Measurements from ENCODE around the gene RARRES1. TPM values are rescaled to one million over a fixed set of nuclear protein-coding genes. Genes with fewer than 3 reads are reported as not detected.
A peak's percentile ranks its signal among the peaks of the same experiment; 100 is the strongest.

Gene RARRES1
- total and polyA plus RNA-seq, 5 donors = 25.5 to 149 (median 62.9) TPM

DNA sequence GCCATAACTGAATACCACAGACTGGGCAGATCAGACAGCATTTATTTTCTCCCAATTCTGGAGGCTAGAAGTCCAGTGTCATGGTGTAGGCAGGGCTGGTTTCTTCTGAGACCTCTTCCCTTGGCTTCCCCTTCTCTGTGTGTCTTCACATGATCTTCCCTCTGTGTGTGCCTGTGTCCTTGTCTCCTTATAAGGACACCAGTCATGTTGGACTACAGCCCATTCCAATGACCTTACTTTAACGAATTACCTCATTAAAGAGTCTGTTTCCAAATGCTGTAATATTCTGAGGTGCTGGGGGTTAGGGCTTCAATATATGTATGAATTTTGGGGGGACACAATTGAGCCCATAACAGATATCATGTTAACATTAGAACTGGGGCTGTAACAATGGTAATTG is 13.3 kb upstream of the RARRES1 start:
- 82% methylated on average over 1 of the region's 1 CpG for WGBS
- Histone ChIP-seq H3K27ac (ENCODE audit: low read length) (no peak overlapping the region), H3K27me3 (ENCODE audit: control insufficient read depth, insufficient read depth) (no peaks in the 10 kb centered on the region), H3K9me3 (ENCODE audit: control insufficient read depth, low read length) (no peaks in the 10 kb centered on the region), H3K4me3 (ENCODE audit: low read length) (no peak overlapping the region), H3K4me1 (ENCODE audit: control insufficient read depth, insufficient read depth, low read length) (no peaks in the 10 kb centered on the region)
- intact Hi-C loops (cut with DNase I) = no loop called here
- ATAC-seq (no peak), DNase-seq (no peak)

DNA sequence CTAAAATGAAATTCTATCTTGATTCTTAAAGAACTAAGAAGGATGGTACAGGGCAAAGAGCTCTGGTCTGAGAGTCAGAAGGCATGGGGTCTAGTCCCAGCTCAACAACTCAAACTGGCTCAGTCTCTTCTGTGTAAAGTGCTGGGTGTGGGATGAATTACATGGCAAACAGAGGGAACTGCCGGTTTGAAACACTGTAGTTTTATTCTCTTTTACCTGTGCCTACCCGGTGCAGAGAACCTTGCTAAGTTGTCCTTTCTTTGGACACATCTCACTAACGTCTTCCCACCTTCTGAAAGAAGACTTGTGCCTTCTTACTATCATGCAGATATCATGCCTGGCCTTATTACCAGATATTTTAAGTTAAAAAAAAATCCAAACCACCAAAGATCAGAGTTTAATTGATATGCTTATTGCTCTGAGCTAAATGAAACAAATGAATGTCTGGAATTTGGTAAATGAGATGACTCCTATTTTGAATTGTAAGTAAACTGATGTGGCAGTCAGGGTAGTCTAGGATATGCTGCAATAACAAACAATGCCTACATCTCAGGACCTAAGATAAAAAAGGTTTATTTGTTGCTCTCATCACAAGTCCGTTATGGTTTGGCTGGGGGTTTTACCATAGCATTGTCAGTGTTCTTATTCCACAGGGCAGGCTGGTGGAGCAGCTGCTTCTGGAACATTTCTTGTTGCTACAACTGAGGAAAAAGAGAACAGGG is 12.5 kb upstream of the RARRES1 start:
- Histone ChIP-seq H3K9me3 (ENCODE audit: control insufficient read depth, low read length) (no peaks in the 10 kb centered on the region), H3K4me3 (ENCODE audit: low read length) (no peak overlapping the region), H3K27ac (ENCODE audit: low read length) (no peak overlapping the region), H3K4me1 (ENCODE audit: control insufficient read depth, insufficient read depth, low read length) (no peaks in the 10 kb centered on the region), H3K27me3 (ENCODE audit: control insufficient read depth, insufficient read depth) (no peaks in the 10 kb centered on the region)
- intact Hi-C loops (cut with DNase I) = no loop called here
- WGBS = 92% methylated on average over 4 of the region's 4 CpGs
- DNase-seq (no peak), ATAC-seq (no peak)

DNA sequence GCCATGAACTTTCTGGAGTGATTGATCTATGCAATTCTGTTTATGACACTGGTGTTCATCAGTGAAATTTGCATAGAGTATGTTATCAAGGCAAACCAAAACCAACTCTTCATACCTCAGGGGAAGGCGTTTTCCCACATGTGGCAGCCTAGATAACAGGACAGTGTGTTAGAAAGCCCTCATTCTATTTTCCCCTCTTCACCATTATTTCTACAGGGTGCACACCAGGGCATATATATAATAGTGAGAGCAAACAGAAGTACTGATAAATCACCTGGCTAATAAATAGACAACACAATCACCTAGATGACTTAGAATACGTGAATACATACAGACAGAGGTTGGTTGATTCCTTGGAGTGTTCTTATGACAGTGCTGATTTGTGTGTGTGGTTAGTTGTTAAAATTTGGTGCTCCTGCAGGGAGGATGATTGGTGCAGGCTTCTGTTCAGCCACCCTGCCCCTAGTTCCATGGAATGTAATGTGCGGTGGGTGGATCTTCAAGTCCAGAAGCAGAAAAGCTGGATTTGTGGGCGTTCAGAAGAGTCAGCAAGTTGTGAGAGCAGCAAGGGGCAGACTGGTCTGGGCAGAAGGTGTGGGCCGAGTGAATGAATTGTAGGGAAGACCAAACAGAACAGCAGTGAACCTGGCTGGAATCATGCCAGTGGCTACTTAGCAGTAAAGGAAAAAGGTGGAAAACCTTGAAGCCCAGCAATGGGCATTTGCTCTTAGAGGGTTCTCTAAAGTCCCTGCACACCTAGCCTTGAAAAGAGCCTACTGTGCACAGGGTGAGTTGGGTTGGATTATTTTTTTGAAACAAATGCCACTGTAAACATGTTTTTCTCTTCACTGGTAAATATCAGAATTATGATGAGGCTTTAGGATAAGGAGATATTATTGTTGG is 11.7 kb upstream of the RARRES1 start:
- intact Hi-C loops (cut with DNase I) = no loop called here
- Histone ChIP-seq H3K9me3 (ENCODE audit: control insufficient read depth, low read length) (no peaks in the 10 kb centered on the region), H3K4me3 (ENCODE audit: low read length) (no peak overlapping the region), H3K27me3 (ENCODE audit: control insufficient read depth, insufficient read depth) (no peaks in the 10 kb centered on the region), H3K4me1 (ENCODE audit: control insufficient read depth, insufficient read depth, low read length) (no peaks in the 10 kb centered on the region), H3K27ac (ENCODE audit: low read length) (no peak overlapping the region)
- no peak for DNase-seq
- ATAC-seq = no peak
- 92% methylated on average over 5 of the region's 5 CpGs for WGBS

DNA sequence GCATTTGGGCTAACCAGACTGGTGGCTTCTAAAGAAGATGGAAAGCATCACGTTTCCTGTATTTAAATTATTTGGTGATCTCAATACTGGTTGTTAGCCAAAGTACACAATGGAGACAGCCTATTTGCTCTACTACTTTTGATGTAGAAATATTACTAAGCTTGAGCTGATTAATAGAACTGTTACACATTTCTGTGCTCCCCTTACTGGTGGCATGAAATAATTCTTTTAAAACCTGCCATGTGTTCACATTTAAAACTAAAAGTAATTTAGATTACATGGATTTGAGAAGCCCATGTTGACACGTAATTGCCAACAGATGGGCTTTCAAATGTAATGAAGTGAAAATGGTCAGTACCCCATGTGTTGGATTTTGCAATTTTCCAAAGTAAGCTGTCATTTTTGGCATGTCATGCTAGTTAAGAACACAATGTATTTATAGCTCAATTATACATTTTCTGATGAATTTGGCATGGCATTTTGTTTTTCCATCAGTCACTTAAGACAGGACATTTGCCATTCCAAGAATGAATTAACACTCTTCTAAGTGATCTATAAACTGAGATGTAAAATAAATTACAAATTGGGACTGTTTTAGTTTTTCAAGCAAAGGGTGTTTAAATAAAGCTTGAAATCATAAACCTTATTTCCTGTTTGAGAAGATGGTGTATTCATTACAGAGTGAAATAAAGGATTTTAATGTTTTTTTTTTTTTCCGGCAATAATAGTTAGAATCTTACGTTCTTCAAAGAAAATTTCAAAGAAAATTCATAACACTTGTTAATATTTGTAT is 10.8 kb upstream of the RARRES1 start:
- Histone ChIP-seq H3K27me3 (ENCODE audit: control insufficient read depth, insufficient read depth) (no peaks in the 10 kb centered on the region), H3K9me3 (ENCODE audit: control insufficient read depth, low read length) (no peaks in the 10 kb centered on the region), H3K4me1 (ENCODE audit: control insufficient read depth, insufficient read depth, low read length) (no peaks in the 10 kb centered on the region), H3K27ac (ENCODE audit: low read length) (no peak overlapping the region), H3K4me3 (ENCODE audit: low read length) (no peak overlapping the region)
- DNase-seq = no peak
- 79% methylated on average over 4 of the region's 4 CpGs for WGBS
- intact Hi-C loops (cut with DNase I) = no loop called here
- no peak for ATAC-seq

DNA sequence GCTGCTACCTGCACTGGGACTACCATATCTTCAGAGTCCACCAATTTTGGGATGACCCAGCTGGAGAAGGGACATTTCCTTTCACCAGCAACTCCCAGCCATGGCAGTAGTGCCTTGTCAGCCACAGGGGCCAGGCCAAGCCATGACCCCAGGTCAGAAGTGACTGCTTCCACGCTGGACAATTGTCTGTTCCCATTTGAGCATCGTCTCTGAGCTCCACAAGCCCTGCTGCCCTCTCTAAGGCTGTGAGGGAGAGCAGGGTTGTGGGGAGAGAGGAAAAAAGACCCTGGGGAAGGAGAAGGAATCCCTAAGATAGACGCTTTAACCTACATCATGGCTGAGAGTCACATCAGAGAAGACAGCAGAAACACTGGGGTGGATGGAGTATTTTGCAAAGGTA is 7.4 kb upstream of the RARRES1 start:
- 60% methylated on average over 3 of the region's 3 CpGs for WGBS
- Histone ChIP-seq H3K27me3 (ENCODE audit: control insufficient read depth, insufficient read depth) (no peaks in the 10 kb centered on the region), H3K4me1 (ENCODE audit: control insufficient read depth, insufficient read depth, low read length) (no peaks in the 10 kb centered on the region), H3K27ac (ENCODE audit: low read length) (no peak overlapping the region), H3K9me3 (ENCODE audit: control insufficient read depth, low read length) (no peaks in the 10 kb centered on the region), H3K4me3 (ENCODE audit: low read length) (no peak overlapping the region)
- intact Hi-C loops (cut with DNase I) = no loop called here
- DNase-seq = no peak
- ATAC-seq = no peak

DNA sequence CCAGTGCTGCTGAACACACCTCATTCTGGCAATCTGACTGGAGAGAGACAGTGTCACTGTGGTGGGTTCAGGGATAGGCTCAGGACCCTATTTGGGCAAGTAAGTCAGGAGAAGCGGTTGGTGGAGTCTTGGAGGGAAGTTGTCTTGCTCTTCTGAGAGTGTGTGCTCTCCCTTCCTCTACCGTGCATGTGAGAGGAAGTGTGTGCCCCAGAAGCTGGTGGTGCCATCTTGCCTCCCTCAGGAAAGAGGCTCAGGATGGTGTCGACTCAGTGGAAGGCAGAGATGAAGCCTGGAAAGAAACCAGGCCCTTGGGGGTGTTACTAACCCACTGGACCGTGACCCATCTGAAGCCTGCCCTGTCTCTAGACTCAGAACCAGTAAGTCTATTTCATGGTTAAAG is 6.8 kb upstream of the RARRES1 start:
- ATAC-seq (peak in 1 of 2 donors; percentile 8), DNase-seq (no peak)
- H3K27ac ChIP-seq (ENCODE audit: low read length) = no peak overlapping the region
- H3K4me3 ChIP-seq (ENCODE audit: low read length) = no peak overlapping the region
- H3K4me1 ChIP-seq (ENCODE audit: control insufficient read depth, insufficient read depth, low read length) = no peaks in the 10 kb centered on the region
- 77% methylated on average over 4 of the region's 4 CpGs for WGBS
- H3K9me3 ChIP-seq (ENCODE audit: control insufficient read depth, low read length) = no peaks in the 10 kb centered on the region
- intact Hi-C loops (cut with DNase I) = no loop called here
- no peaks in the 10 kb centered on the region for H3K27me3 ChIP-seq (ENCODE audit: control insufficient read depth, insufficient read depth)

DNA sequence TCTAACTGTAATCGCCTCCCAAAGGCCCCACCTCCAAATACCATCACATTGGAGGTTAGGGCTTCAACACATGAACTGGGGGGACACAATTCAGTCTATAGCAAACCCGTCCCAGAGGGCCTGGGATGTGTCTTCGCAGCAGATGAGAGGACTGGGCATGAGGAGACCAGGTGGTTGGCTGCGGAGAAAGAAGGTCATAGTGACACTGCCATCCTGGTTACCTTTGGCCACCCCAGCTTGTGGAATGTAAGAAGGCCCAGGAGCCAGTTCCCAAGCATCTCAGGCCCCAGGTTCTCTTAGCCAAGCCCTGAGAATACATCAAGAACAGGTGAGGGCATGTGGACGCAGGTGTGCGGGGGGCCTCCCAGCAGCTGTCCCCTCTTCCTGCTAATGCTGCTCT is 6.4 kb upstream of the RARRES1 start:
- ATAC-seq (no peak), DNase-seq (no peak)
- no peaks in the 10 kb centered on the region for H3K9me3 ChIP-seq (ENCODE audit: control insufficient read depth, low read length)
- 94% methylated on average over 6 of the region's 6 CpGs for WGBS
- intact Hi-C loops (cut with DNase I) = no loop called here
- H3K27me3 ChIP-seq (ENCODE audit: control insufficient read depth, insufficient read depth) = no peaks in the 10 kb centered on the region
- no peak overlapping the region for H3K27ac ChIP-seq (ENCODE audit: low read length)
- no peak overlapping the region for H3K4me3 ChIP-seq (ENCODE audit: low read length)
- H3K4me1 ChIP-seq (ENCODE audit: control insufficient read depth, insufficient read depth, low read length) = no peaks in the 10 kb centered on the region

DNA sequence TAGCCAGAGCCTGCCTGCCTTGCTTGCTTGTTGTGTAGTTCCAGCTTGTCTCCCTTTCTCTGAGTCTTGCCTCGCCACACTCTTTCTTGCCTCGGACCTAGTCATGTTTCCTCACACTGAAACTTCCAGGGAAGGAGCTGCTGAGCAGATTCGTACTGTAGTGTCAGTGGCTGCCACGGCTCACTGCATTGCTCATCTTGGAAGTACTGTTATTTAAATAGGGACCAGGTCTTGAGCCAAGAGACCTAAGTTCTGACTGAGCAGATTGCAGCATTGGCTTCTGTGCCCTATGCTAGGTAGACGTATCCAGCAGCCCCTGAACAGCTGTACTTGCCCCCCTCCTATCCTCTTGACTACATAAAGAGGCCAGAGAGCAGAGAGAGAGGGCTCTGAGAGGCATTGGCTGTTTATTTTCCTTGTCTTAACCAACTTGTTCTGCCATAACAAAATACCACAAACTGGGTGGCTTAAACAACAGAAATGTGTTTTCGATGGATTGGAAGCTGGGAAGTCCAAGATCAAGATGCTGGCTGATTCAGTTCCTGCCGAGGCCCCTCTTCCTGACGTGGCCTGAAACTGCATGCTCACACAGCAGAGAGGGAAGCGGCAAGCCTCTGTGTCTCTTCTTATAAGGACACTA is 5.8 kb upstream of the RARRES1 start:
- intact Hi-C loops (cut with DNase I) = no loop called here

DNA sequence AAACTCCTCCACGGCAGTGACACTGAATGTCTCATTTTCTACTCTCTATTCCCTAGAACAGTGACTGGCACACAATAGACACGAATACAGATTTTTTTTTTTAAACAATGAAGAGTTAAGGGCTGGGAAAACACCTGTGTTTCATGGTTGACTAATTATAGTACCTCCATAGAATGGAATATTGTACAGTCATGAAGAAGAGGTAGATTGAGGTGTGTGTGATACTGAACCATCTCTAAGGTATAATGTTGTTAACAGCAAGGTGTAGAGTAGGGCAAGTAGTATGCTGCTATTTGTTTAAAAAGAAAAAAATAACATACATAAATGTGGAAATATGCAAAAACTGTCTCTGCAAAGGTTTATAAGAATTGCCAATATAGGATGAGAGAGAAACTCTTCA is 5.2 kb upstream of the RARRES1 start:
- H3K27me3 ChIP-seq (ENCODE audit: control insufficient read depth, insufficient read depth) = no peaks in the 10 kb centered on the region
- H3K9me3 ChIP-seq (ENCODE audit: control insufficient read depth, low read length) = no peaks in the 10 kb centered on the region
- ATAC-seq = no peak
- 96% methylated on average over 2 of the region's 2 CpGs for WGBS
- H3K4me1 ChIP-seq (ENCODE audit: control insufficient read depth, insufficient read depth, low read length) = no peaks in the 10 kb centered on the region
- H3K4me3 ChIP-seq (ENCODE audit: low read length) = no peak overlapping the region
- no peak for DNase-seq
- intact Hi-C loops (cut with DNase I) = no loop called here
- H3K27ac ChIP-seq (ENCODE audit: low read length) = no peak overlapping the region

More for the DNA sequence above, 5.8 kb upstream of the RARRES1 start:
- H3K27ac ChIP-seq (ENCODE audit: low read length) = no peak overlapping the region
- H3K4me3 ChIP-seq (ENCODE audit: low read length) = no peak overlapping the region
- whole genome bisulfite sequencing = 84% methylated on average over 9 of the region's 9 CpGs
- H3K4me1 ChIP-seq (ENCODE audit: control insufficient read depth, insufficient read depth, low read length) = no peaks in the 10 kb centered on the region
- DNase-seq (no peak), ATAC-seq (no peak)
- H3K27me3 ChIP-seq (ENCODE audit: control insufficient read depth, insufficient read depth) = no peaks in the 10 kb centered on the region
- no peaks in the 10 kb centered on the region for H3K9me3 ChIP-seq (ENCODE audit: control insufficient read depth, low read length)

DNA sequence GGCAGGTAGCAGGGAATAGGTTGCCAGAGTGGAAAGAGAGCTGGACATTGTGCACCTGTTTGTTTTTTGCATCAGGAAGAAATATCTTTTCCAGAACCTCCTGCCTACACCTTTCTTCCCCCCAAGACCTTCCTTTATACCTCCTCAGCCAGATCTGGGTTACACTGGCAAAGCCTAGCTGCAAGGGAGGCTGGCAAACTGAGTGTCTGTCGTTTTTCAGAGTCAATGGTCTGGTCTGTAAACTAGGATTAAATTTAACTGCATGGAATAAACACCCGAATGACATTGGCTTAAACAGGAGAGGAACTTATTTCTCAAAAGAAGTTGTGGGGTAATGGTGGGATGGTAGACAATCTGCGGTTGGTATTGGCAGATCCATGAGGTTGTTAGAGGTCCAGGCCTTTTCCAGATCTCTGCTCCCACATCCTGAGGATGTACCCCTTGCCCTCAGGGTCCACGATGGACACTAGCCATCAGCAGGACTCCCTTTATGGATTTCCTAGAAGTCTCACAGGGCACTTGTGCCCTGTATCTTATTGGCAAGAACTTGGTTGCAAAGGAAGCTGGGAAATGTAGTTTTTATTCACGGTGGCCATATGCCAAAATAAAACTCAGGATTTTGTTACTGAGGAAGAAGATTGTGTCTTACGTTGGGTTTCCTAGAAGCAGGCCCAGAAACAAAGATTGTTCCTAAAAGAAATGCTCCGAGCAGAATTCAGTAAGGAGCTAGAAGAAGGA is 3.2 kb upstream of the RARRES1 start:
- Histone ChIP-seq H3K9me3 (ENCODE audit: control insufficient read depth, low read length) (no peaks in the 10 kb centered on the region), H3K4me1 (ENCODE audit: control insufficient read depth, insufficient read depth, low read length) (peaks cover 3% of the 10 kb centered on the region), H3K27me3 (ENCODE audit: control insufficient read depth, insufficient read depth) (no peaks in the 10 kb centered on the region), H3K4me3 (ENCODE audit: low read length) (no peak overlapping the region), H3K27ac (ENCODE audit: low read length) (no peak overlapping the region)
- DNase-seq = no peak
- WGBS = 79% methylated on average over 7 of the region's 7 CpGs
- no peak for ATAC-seq
- intact Hi-C loops (cut with DNase I) = no loop called here

All from right cardiac atrium (tissue), 5 donors.